ENCODE measurements around the gene RHOT2. TPM values are rescaled to one million over a fixed set of nuclear protein-coding genes. Genes with fewer than 3 reads are reported as not detected.

The RHOT2 gene
- polyA plus RNA-seq, 3 donors from 2014 or later, result 36.8 to 53.3 (median 43.0) TPM

- no peak overlapping the region for H3K27ac Mint-ChIP-seq
- H3K27me3 Mint-ChIP-seq (ENCODE audit: low read depth in 3 of 3), result no peaks in the 10 kb centered on the region
- peaks cover 0 to 2% of the 10 kb centered on the region in 2 donors for H3K4me1 Mint-ChIP-seq
- H3K4me3 Mint-ChIP-seq, result no peak overlapping the region
- H3K36me3 Mint-ChIP-seq, result peaks cover 0 to 5% (median 0%) of the 10 kb centered on the region in 3 donors
- H3K9me3 Mint-ChIP-seq, result no peaks in the 10 kb centered on the region
- DNase-seq, result no peak
Observed at GRCh38 chr16:628321-629061, 39.4 kb upstream of the RHOT2 start.

- H3K36me3 Mint-ChIP-seq, result peaks cover 0 to 5% (median 0%) of the 10 kb centered on the region in 3 donors
- no peaks in the 10 kb centered on the region for H3K27me3 Mint-ChIP-seq (ENCODE audit: low read depth in 3 of 3)
- H3K27ac Mint-ChIP-seq, result no peak overlapping the region
- no peaks in the 10 kb centered on the region for H3K4me1 Mint-ChIP-seq
- no peak for DNase-seq
- no peaks in the 10 kb centered on the region for H3K9me3 Mint-ChIP-seq
- no peak overlapping the region for H3K4me3 Mint-ChIP-seq
Observed at GRCh38 chr16:629185-629832, 38.6 kb upstream of the RHOT2 start.

GRCh38 chr16:629833-630248 is 38.1 kb upstream of the RHOT2 start:
- H3K4me3 Mint-ChIP-seq, result no peak overlapping the region
- no peaks in the 10 kb centered on the region for H3K9me3 Mint-ChIP-seq
- H3K4me1 Mint-ChIP-seq, result peaks cover 0 to 1% of the 10 kb centered on the region in 2 donors
- no peak overlapping the region for H3K27ac Mint-ChIP-seq
- H3K27me3 Mint-ChIP-seq (ENCODE audit: low read depth in 3 of 3), result no peaks in the 10 kb centered on the region
- DNase-seq, result no peak
- peaks cover 0 to 5% (median 0%) of the 10 kb centered on the region in 3 donors for H3K36me3 Mint-ChIP-seq

GRCh38 chr16:630249-630814 is 37.6 kb upstream of the RHOT2 start:
- Mint-ChIP-seq H3K36me3 (peaks cover 0 to 5% (median 0%) of the 10 kb centered on the region in 3 donors), H3K4me3 (no peak overlapping the region), H3K27ac (no peak overlapping the region), H3K4me1 (peaks cover 0 to 1% of the 10 kb centered on the region in 2 donors), H3K27me3 (ENCODE audit: low read depth in 3 of 3) (no peaks in the 10 kb centered on the region), H3K9me3 (no peaks in the 10 kb centered on the region)
- no peak for DNase-seq

GRCh38 chr16:630815-631405 is 37.0 kb upstream of the RHOT2 start, which contains the start of gene WFIKKN1:
Gene WFIKKN1 (plus strand): TSS chr16:630985. CDS start chr16:631254, 269 bp downstream.
- H3K9me3 Mint-ChIP-seq, result no peaks in the 10 kb centered on the region
- DNase-seq, result no peak
- H3K27ac Mint-ChIP-seq, result no peak within 1 kb of the TSS
- H3K4me1 Mint-ChIP-seq, result peaks cover 0 to 1% of the 10 kb centered on the region in 2 donors
- H3K27me3 Mint-ChIP-seq (ENCODE audit: low read depth in 3 of 3), result no peaks in the 10 kb centered on the region
- peaks cover 0 to 5% (median 0%) of the 10 kb centered on the region in 3 donors for H3K36me3 Mint-ChIP-seq
- no peak within 1 kb of the TSS for H3K4me3 Mint-ChIP-seq

GRCh38 chr16:631808-632358 is 36.0 kb upstream of the RHOT2 start:
- no peak overlapping the region for H3K27ac Mint-ChIP-seq

DNA sequence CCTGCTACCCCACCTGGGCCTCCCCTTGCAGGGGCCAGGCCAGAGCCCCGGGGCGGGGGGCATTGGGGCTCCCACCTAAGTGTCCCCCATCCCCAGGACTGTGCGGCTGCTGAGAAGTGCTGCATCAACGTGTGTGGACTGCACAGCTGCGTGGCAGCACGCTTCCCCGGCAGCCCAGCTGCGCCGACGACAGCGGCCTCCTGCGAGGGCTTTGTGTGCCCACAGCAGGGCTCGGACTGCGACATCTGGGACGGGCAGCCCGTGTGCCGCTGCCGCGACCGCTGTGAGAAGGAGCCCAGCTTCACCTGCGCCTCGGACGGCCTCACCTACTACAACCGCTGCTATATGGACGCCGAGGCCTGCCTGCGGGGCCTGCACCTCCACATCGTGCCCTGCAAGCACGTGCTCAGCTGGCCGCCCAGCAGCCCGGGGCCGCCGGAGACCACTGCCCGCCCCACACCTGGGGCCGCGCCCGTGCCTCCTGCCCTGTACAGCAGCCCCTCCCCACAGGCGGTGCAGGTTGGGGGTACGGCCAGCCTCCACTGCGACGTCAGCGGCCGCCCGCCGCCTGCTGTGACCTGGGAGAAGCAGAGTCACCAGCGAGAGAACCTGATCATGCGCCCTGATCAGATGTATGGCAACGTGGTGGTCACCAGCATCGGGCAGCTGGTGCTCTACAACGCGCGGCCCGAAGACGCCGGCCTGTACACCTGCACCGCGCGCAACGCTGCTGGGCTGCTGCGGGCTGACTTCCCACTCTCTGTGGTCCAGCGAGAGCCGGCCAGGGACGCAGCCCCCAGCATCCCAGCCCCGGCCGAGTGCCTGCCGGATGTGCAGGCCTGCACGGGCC is 35.2 kb upstream of the RHOT2 start:
- Mint-ChIP-seq H3K36me3 (peaks cover 0 to 5% (median 0%) of the 10 kb centered on the region in 3 donors), H3K9me3 (peaks cover 0 to 2% (median 0%) of the 10 kb centered on the region in 6 donors), H3K27me3 (ENCODE audit: low read depth in 3 of 3) (peaks cover 7 to 9% (median 8%) of the 10 kb centered on the region in 3 donors), H3K4me3 (no peak overlapping the region), H3K4me1 (peaks cover 0 to 7% of the 10 kb centered on the region in 2 donors), H3K27ac (no peak overlapping the region)
- DNase-seq, result no peak

More at GRCh38 chr16:631808-632358, 36.0 kb upstream of the RHOT2 start:
- Mint-ChIP-seq H3K4me1 (peaks cover 0 to 6% of the 10 kb centered on the region in 2 donors), H3K36me3 (peaks cover 0 to 5% (median 0%) of the 10 kb centered on the region in 3 donors), H3K27me3 (ENCODE audit: low read depth in 3 of 3) (peaks cover 7% of the 10 kb centered on the region in 3 donors), H3K4me3 (no peak overlapping the region), H3K9me3 (peaks cover 0 to 2% (median 0%) of the 10 kb centered on the region in 6 donors)
- DNase-seq, result no peak

GRCh38 chr16:633336-634050 is 34.4 kb upstream of the RHOT2 start:
- Mint-ChIP-seq H3K9me3 (peaks cover 0 to 2% (median 0%) of the 10 kb centered on the region in 6 donors), H3K27me3 (ENCODE audit: low read depth in 3 of 3) (peaks cover 8 to 10% (median 9%) of the 10 kb centered on the region in 3 donors), H3K36me3 (peaks cover 0 to 5% (median 0%) of the 10 kb centered on the region in 3 donors), H3K4me1 (peaks cover 0 to 9% of the 10 kb centered on the region in 2 donors), H3K27ac (no peak overlapping the region), H3K4me3 (no peak overlapping the region)
- no peak for DNase-seq

- peaks cover 0 to 9% of the 10 kb centered on the region in 2 donors for H3K4me1 Mint-ChIP-seq
- peaks cover 8 to 10% (median 9%) of the 10 kb centered on the region in 3 donors for H3K27me3 Mint-ChIP-seq (ENCODE audit: low read depth in 3 of 3)
- no peaks in the 10 kb centered on the region for H3K36me3 Mint-ChIP-seq
- H3K4me3 Mint-ChIP-seq, result peak overlapping the region in 4 of 5 donors; percentile 14 to 64 (median 46)
- H3K27ac Mint-ChIP-seq, result no peak overlapping the region
- peaks cover 0 to 2% (median 0%) of the 10 kb centered on the region in 6 donors for H3K9me3 Mint-ChIP-seq
- no peak for DNase-seq
Observed at GRCh38 chr16:634051-634670, 33.8 kb upstream of the RHOT2 start.

- peaks cover 8 to 10% (median 9%) of the 10 kb centered on the region in 3 donors for H3K27me3 Mint-ChIP-seq (ENCODE audit: low read depth in 3 of 3)
- no peak overlapping the region for H3K27ac Mint-ChIP-seq
- H3K9me3 Mint-ChIP-seq, result peaks cover 0 to 2% (median 0%) of the 10 kb centered on the region in 6 donors
- peak overlapping the region; percentile 20 to 75 (median 52) for H3K4me3 Mint-ChIP-seq
- no peaks in the 10 kb centered on the region for H3K36me3 Mint-ChIP-seq
- peaks cover 0 to 9% of the 10 kb centered on the region in 2 donors for H3K4me1 Mint-ChIP-seq
- no peak for DNase-seq
Observed at GRCh38 chr16:634996-635395, 32.9 kb upstream of the RHOT2 start.

GRCh38 chr16:635573-636205 is 32.2 kb upstream of the RHOT2 start:
- Mint-ChIP-seq H3K9me3 (peaks cover 0 to 2% (median 0%) of the 10 kb centered on the region in 6 donors), H3K4me1 (peaks cover 0 to 12% of the 10 kb centered on the region in 2 donors), H3K27ac (peak overlapping the region in 1 of 6 donors; percentile 94), H3K36me3 (no peaks in the 10 kb centered on the region), H3K4me3 (peak overlapping the region; percentile 18 to 98 (median 38)), H3K27me3 (ENCODE audit: low read depth in 3 of 3) (peaks cover 8 to 10% (median 9%) of the 10 kb centered on the region in 3 donors)
- DNase-seq, result peak in 1 of 3 donors; percentile 11
